ENCODE data around the gene NCKAP1.

DNA sequence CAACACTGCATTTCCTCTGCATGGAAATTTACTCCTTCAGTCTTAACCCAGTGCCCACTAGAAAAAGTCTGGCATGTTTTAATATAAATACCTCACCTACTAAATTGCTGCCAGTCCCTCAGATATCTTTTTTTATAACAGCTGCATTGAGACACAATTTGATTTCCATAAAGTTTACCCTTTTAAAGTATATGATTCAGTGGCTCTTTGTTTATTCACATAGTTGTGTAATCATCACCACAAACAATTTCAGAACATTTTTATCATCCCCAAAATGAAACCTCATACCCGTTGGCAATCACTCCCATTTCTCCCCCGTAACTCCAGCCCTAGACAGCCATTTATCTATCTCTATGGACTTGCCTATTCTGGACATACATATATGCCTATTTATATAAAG lies 154.8 kb downstream of the NCKAP1 start:
- TF ChIP-seq, protein P1, sequence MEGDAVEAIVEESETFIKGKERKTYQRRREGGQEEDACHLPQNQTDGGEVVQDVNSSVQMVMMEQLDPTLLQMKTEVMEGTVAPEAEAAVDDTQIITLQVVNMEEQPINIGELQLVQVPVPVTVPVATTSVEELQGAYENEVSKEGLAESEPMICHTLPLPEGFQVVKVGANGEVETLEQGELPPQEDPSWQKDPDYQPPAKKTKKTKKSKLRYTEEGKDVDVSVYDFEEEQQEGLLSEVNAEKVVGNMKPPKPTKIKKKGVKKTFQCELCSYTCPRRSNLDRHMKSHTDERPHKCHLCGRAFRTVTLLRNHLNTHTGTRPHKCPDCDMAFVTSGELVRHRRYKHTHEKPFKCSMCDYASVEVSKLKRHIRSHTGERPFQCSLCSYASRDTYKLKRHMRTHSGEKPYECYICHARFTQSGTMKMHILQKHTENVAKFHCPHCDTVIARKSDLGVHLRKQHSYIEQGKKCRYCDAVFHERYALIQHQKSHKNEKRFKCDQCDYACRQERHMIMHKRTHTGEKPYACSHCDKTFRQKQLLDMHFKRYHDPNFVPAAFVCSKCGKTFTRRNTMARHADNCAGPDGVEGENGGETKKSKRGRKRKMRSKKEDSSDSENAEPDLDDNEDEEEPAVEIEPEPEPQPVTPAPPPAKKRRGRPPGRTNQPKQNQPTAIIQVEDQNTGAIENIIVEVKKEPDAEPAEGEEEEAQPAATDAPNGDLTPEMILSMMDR (IDR thresholded peaks at IDR 0.05), result no peak
- TF ChIP-seq POLR2A (IDR thresholded peaks at IDR 0.05), result no peak
